GM23338 (cell line): ENCODE results near the gene IFITM10. TPM values are rescaled to one million over a fixed set of nuclear protein-coding genes. Genes with fewer than 3 reads are reported as not detected.

Experiments
- ATAC-seq: fragments of 200-7000 bp; cut with Tn5 transposase; 3 replicates; pipeline ENCODE4 v1.9.1; 2020
- DNase-seq: peaks from one replicate; pipeline ENCODE4 v3.0.0-alpha.2; 2015; ENCODE audit warnings: low spot score
- H2AFZ ChIP-seq: fragments of 200-600 bp; sonication (generic); 2 replicates; pipeline ENCODE4 v1.8.0; 2016; ENCODE audit warnings: antibody characterized with exemption, mild to moderate bottlenecking, moderate library complexity
- H3F3A ChIP-seq: fragments of 200-600 bp; sonication (generic); replicated peaks from 2 replicates; pipeline ENCODE4 v1.8.0; 2017; ENCODE audit warnings: antibody characterized with exemption, mixed run types, low read depth
- H3K27ac ChIP-seq: fragments of 200-600 bp; sonication (generic); 2 replicates; pipeline ENCODE4 v1.6.1; 2016; ENCODE audit warnings: low read depth
- H3K27me3 ChIP-seq: fragments of 200-600 bp; sonication (generic); 2 replicates; pipeline ENCODE4 v1.8.0; 2016; ENCODE audit warnings: mild to moderate bottlenecking, mixed run types, moderate library complexity; ENCODE audit not compliant: insufficient read depth
- H3K36me3 ChIP-seq: fragments of 200-600 bp; sonication (generic); 2 replicates; pipeline ENCODE4 v1.8.0; 2016; ENCODE audit warnings: mild to moderate bottlenecking; ENCODE audit not compliant: insufficient read depth
- H3K4me1 ChIP-seq: fragments of 200-600 bp; sonication (generic); 2 replicates; pipeline ENCODE4 v1.8.0; 2016; ENCODE audit warnings: mild to moderate bottlenecking, moderate library complexity; ENCODE audit not compliant: insufficient read depth
- H3K4me2 ChIP-seq: fragments of 200-600 bp; sonication (generic); 2 replicates; pipeline ENCODE4 v1.7.1; 2017; ENCODE audit warnings: mixed run types
- H3K4me3 ChIP-seq: fragments of 200-600 bp; sonication (generic); 2 replicates; pipeline ENCODE4 v1.6.1; 2016; ENCODE audit warnings: mixed run types
- H3K79me2 ChIP-seq: fragments of 200-600 bp; sonication (generic); replicated peaks from 2 replicates; pipeline ENCODE4 v1.8.0; 2017; ENCODE audit warnings: mild to moderate bottlenecking; ENCODE audit not compliant: insufficient read depth
- H3K9me2 ChIP-seq: fragments of 200-600 bp; sonication (generic); 2 replicates; pipeline ENCODE4 v1.8.0; 2017; ENCODE audit not compliant: insufficient read depth
- H4K20me1 ChIP-seq: fragments of 200-600 bp; sonication (generic); replicated peaks from 2 replicates; pipeline ENCODE4 v1.8.0; 2017; ENCODE audit warnings: mild to moderate bottlenecking; ENCODE audit not compliant: insufficient read depth
- H3K27ac Mint-ChIP-seq: 2 replicates; pipeline ENCODE4 v1.8.0; 2020; ENCODE audit warnings: inconsistent platforms, mild to moderate bottlenecking, moderate library complexity, mixed read lengths
- H3K27me3 Mint-ChIP-seq: 3 replicates; pipeline ENCODE4 v1.8.0; 2022; ENCODE audit warnings: low read depth, mild to moderate bottlenecking, moderate library complexity, mixed read lengths, inconsistent platforms; ENCODE audit not compliant: insufficient read depth, poor library complexity
- H3K36me3 Mint-ChIP-seq: 3 replicates; pipeline ENCODE4 v1.8.0; 2021; ENCODE audit warnings: low read depth, mild to moderate bottlenecking, inconsistent platforms, moderate library complexity, mixed read lengths
- H3K4me1 Mint-ChIP-seq: 3 replicates; pipeline ENCODE4 v1.8.0; 2020; ENCODE audit warnings: mild to moderate bottlenecking, inconsistent platforms, mixed read lengths
- H3K4me3 Mint-ChIP-seq: 3 replicates; pipeline ENCODE4 v1.8.0; 2021; ENCODE audit warnings: moderate library complexity, mild to moderate bottlenecking, inconsistent platforms, mixed read lengths
- H3K9me3 Mint-ChIP-seq: 3 replicates; pipeline ENCODE4 v1.8.0; 2020; ENCODE audit warnings: moderate library complexity, mild to moderate bottlenecking, inconsistent platforms, mixed read lengths
- CREB1 ChIP-seq: fragments of 250-450 bp; sonication (Bioruptor Pico); IDR thresholded peaks from 2 replicates; pipeline ENCODE4 v1.5.0; 2020; ENCODE audit warnings: low read depth, mild to moderate bottlenecking, moderate library complexity
- ETS1 ChIP-seq: IDR thresholded peaks from 2 replicates; pipeline ENCODE4 v1.6.1; 2016; ENCODE audit warnings: antibody characterized with exemption
- EZH2phosphoT487 ChIP-seq: fragments of 200-600 bp; sonication (generic); IDR thresholded peaks from one replicate; pipeline ENCODE4 v1.8.1; 2018; ENCODE audit warnings: antibody characterized with exemption; ENCODE audit not compliant: unreplicated experiment
- JUNB ChIP-seq: IDR thresholded peaks from one replicate; pipeline ENCODE4 v1.6.1; 2016; ENCODE audit warnings: antibody characterized with exemption; ENCODE audit not compliant: unreplicated experiment
- POLR2AphosphoS5 ChIP-seq: IDR thresholded peaks from 2 replicates; pipeline ENCODE4 v1.6.1; 2016; ENCODE audit warnings: antibody characterized with exemption, low read depth
- ZNF114 ChIP-seq: fragments of 250-450 bp; sonication (Bioruptor Pico); IDR thresholded peaks from 2 replicates; pipeline ENCODE4 v1.5.0; 2020; ENCODE audit warnings: mild to moderate bottlenecking, moderate library complexity
- polyA plus RNA-seq: library from polyadenylated mRNA; unstranded; fragments of >200 nt; fragmentation: Nextera tagmentation; extraction: Ambion mirVana; gene quantifications from 2 replicates; pipeline ENCODE4 v1.2.1, GENCODE V29; 2016
- total RNA-seq: library from RNA; depleted of rRNA; stranded (reverse); fragments of >200 nt; shearing (Covaris generic); gene quantifications from 2 replicates; pipeline ENCODE4 v1.2.3, GENCODE V29; 2014
- TF ChIP-seq, protein P1 (sequence below): IDR thresholded peaks from one replicate; pipeline ENCODE4 v1.6.1; 2018; ENCODE audit warnings: antibody characterized with exemption; ENCODE audit not compliant: unreplicated experiment

The IFITM10 gene
- total and polyA plus RNA-seq, 2 experiments from 2014 or later: 0.06 TPM; not detected in 1

- H3K27me3 Mint-ChIP-seq: peaks cover 3% of the 10 kb centered on the region
- Histone ChIP-seq H3F3A (no peaks in the 10 kb centered on the region), H2AFZ (no peak overlapping the region), H4K20me1 (peaks cover 3% of the 10 kb centered on the region; the same call in 1 of the 2 replicates), H3K4me3 (no peak overlapping the region), H3K9me2 (no peaks in the 10 kb centered on the region), H3K27ac (no peak overlapping the region), H3K4me2 (no peak overlapping the region), H3K36me3 (no peaks in the 10 kb centered on the region), H3K27me3 (no peaks in the 10 kb centered on the region), H3K79me2 (no peaks in the 10 kb centered on the region), H3K4me1 (no peaks in the 10 kb centered on the region)
- no peak for DNase-seq
- no peak overlapping the region for H3K4me3 Mint-ChIP-seq
- H3K4me1 Mint-ChIP-seq: no peaks in the 10 kb centered on the region
- TF ChIP-seq JUNB (no peak), ETS1 (no peak), ZNF114 (no peak), POLR2AphosphoS5 (no peak), EZH2phosphoT487 (no peak), CREB1 (CRISPR knock-in tag) (no peak)
- no peak for ATAC-seq
- H3K9me3 Mint-ChIP-seq: peaks cover 8% of the 10 kb centered on the region; the same call in 2 of the 3 replicates
- no peak overlapping the region for H3K27ac Mint-ChIP-seq
- H3K36me3 Mint-ChIP-seq: no peaks in the 10 kb centered on the region
Observed at GRCh38 chr11:1718326-1718725, 32.1 kb downstream of the IFITM10 start.

- Histone ChIP-seq H3K9me2 (no peaks in the 10 kb centered on the region), H3K4me1 (no peaks in the 10 kb centered on the region), H3K4me2 (no peak overlapping the region), H3K27me3 (no peaks in the 10 kb centered on the region), H3F3A (no peaks in the 10 kb centered on the region), H3K79me2 (no peaks in the 10 kb centered on the region), H3K27ac (no peak overlapping the region), H3K36me3 (no peaks in the 10 kb centered on the region), H4K20me1 (peaks cover 3% of the 10 kb centered on the region; the same call in 1 of the 2 replicates), H3K4me3 (no peak overlapping the region), H2AFZ (no peak overlapping the region)
- TF ChIP-seq ETS1: no peak
- no peak for ATAC-seq
- Mint-ChIP-seq H3K4me1 (no peaks in the 10 kb centered on the region), H3K9me3 (peaks cover 4% of the 10 kb centered on the region; the same call in 2 of the 3 replicates), H3K27me3 (peaks cover 3% of the 10 kb centered on the region), H3K4me3 (no peak overlapping the region), H3K27ac (no peak overlapping the region), H3K36me3 (no peaks in the 10 kb centered on the region)
- no peak for DNase-seq
Observed at GRCh38 chr11:1717745-1718144, 32.6 kb downstream of the IFITM10 start.

- no peaks in the 10 kb centered on the region for H3K79me2 ChIP-seq
- H3F3A ChIP-seq: no peaks in the 10 kb centered on the region
- no peaks in the 10 kb centered on the region for H3K4me1 ChIP-seq
- no peaks in the 10 kb centered on the region for H3K9me2 ChIP-seq
- no peaks in the 10 kb centered on the region for H3K4me1 Mint-ChIP-seq
- H3K4me3 Mint-ChIP-seq: no peak overlapping the region
- no peak overlapping the region for H3K27ac Mint-ChIP-seq
- H3K27me3 ChIP-seq: no peaks in the 10 kb centered on the region
- no peak overlapping the region for H3K27ac ChIP-seq
- peaks cover 3% of the 10 kb centered on the region for H3K27me3 Mint-ChIP-seq
- no peak overlapping the region for H2AFZ ChIP-seq
- H3K9me3 Mint-ChIP-seq: no peaks in the 10 kb centered on the region
- DNase-seq (no peak), ATAC-seq (no peak)
- no peaks in the 10 kb centered on the region for H3K36me3 ChIP-seq
- H3K4me3 ChIP-seq: no peak overlapping the region
- H4K20me1 ChIP-seq: peaks cover 3% of the 10 kb centered on the region; the same call in 1 of the 2 replicates
- H3K36me3 Mint-ChIP-seq: no peaks in the 10 kb centered on the region
- no peak for TF ChIP-seq ETS1
- TF ChIP-seq JUNB: no peak
- TF ChIP-seq EZH2phosphoT487: no peak
- TF ChIP-seq, protein P1, sequence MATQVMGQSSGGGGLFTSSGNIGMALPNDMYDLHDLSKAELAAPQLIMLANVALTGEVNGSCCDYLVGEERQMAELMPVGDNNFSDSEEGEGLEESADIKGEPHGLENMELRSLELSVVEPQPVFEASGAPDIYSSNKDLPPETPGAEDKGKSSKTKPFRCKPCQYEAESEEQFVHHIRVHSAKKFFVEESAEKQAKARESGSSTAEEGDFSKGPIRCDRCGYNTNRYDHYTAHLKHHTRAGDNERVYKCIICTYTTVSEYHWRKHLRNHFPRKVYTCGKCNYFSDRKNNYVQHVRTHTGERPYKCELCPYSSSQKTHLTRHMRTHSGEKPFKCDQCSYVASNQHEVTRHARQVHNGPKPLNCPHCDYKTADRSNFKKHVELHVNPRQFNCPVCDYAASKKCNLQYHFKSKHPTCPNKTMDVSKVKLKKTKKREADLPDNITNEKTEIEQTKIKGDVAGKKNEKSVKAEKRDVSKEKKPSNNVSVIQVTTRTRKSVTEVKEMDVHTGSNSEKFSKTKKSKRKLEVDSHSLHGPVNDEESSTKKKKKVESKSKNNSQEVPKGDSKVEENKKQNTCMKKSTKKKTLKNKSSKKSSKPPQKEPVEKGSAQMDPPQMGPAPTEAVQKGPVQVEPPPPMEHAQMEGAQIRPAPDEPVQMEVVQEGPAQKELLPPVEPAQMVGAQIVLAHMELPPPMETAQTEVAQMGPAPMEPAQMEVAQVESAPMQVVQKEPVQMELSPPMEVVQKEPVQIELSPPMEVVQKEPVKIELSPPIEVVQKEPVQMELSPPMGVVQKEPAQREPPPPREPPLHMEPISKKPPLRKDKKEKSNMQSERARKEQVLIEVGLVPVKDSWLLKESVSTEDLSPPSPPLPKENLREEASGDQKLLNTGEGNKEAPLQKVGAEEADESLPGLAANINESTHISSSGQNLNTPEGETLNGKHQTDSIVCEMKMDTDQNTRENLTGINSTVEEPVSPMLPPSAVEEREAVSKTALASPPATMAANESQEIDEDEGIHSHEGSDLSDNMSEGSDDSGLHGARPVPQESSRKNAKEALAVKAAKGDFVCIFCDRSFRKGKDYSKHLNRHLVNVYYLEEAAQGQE: no peak
- no peak overlapping the region for H3K4me2 ChIP-seq
Observed at GRCh38 chr11:1714908-1715885, 35.2 kb downstream of the IFITM10 start.
